GM23338 (cell line): ENCODE data around the gene FYCO1. TPM values are rescaled to one million over a fixed set of nuclear protein-coding genes. Genes with fewer than 3 reads are reported as not detected.

Experiments used
- ATAC-seq: fragments of 200-7000 bp; cut with Tn5 transposase; 3 replicates; pipeline ENCODE4 v1.9.1; 2020
- DNase-seq: peaks from one replicate; pipeline ENCODE4 v3.0.0-alpha.2; 2015; ENCODE audit warnings: low spot score
- H2AFZ ChIP-seq: fragments of 200-600 bp; sonication (generic); 2 replicates; pipeline ENCODE4 v1.8.0; 2016; ENCODE audit warnings: antibody characterized with exemption, mild to moderate bottlenecking, moderate library complexity
- H3F3A ChIP-seq: fragments of 200-600 bp; sonication (generic); replicated peaks from 2 replicates; pipeline ENCODE4 v1.8.0; 2017; ENCODE audit warnings: antibody characterized with exemption, mixed run types, low read depth
- H3K27ac ChIP-seq: fragments of 200-600 bp; sonication (generic); 2 replicates; pipeline ENCODE4 v1.6.1; 2016; ENCODE audit warnings: low read depth
- H3K27me3 ChIP-seq: fragments of 200-600 bp; sonication (generic); 2 replicates; pipeline ENCODE4 v1.8.0; 2016; ENCODE audit warnings: mild to moderate bottlenecking, mixed run types, moderate library complexity; ENCODE audit not compliant: insufficient read depth
- H3K36me3 ChIP-seq: fragments of 200-600 bp; sonication (generic); 2 replicates; pipeline ENCODE4 v1.8.0; 2016; ENCODE audit warnings: mild to moderate bottlenecking; ENCODE audit not compliant: insufficient read depth
- H3K4me1 ChIP-seq: fragments of 200-600 bp; sonication (generic); 2 replicates; pipeline ENCODE4 v1.8.0; 2016; ENCODE audit warnings: mild to moderate bottlenecking, moderate library complexity; ENCODE audit not compliant: insufficient read depth
- H3K4me2 ChIP-seq: fragments of 200-600 bp; sonication (generic); 2 replicates; pipeline ENCODE4 v1.7.1; 2017; ENCODE audit warnings: mixed run types
- H3K4me3 ChIP-seq: fragments of 200-600 bp; sonication (generic); 2 replicates; pipeline ENCODE4 v1.6.1; 2016; ENCODE audit warnings: mixed run types
- H3K79me2 ChIP-seq: fragments of 200-600 bp; sonication (generic); replicated peaks from 2 replicates; pipeline ENCODE4 v1.8.0; 2017; ENCODE audit warnings: mild to moderate bottlenecking; ENCODE audit not compliant: insufficient read depth
- H3K9me2 ChIP-seq: fragments of 200-600 bp; sonication (generic); 2 replicates; pipeline ENCODE4 v1.8.0; 2017; ENCODE audit not compliant: insufficient read depth
- H4K20me1 ChIP-seq: fragments of 200-600 bp; sonication (generic); replicated peaks from 2 replicates; pipeline ENCODE4 v1.8.0; 2017; ENCODE audit warnings: mild to moderate bottlenecking; ENCODE audit not compliant: insufficient read depth
- H3K27ac Mint-ChIP-seq: 2 replicates; pipeline ENCODE4 v1.8.0; 2020; ENCODE audit warnings: inconsistent platforms, mild to moderate bottlenecking, moderate library complexity, mixed read lengths
- H3K27me3 Mint-ChIP-seq: 3 replicates; pipeline ENCODE4 v1.8.0; 2022; ENCODE audit warnings: low read depth, mild to moderate bottlenecking, moderate library complexity, mixed read lengths, inconsistent platforms; ENCODE audit not compliant: insufficient read depth, poor library complexity
- H3K36me3 Mint-ChIP-seq: 3 replicates; pipeline ENCODE4 v1.8.0; 2021; ENCODE audit warnings: low read depth, mild to moderate bottlenecking, inconsistent platforms, moderate library complexity, mixed read lengths
- H3K4me1 Mint-ChIP-seq: 3 replicates; pipeline ENCODE4 v1.8.0; 2020; ENCODE audit warnings: mild to moderate bottlenecking, inconsistent platforms, mixed read lengths
- H3K4me3 Mint-ChIP-seq: 3 replicates; pipeline ENCODE4 v1.8.0; 2021; ENCODE audit warnings: moderate library complexity, mild to moderate bottlenecking, inconsistent platforms, mixed read lengths
- H3K9me3 Mint-ChIP-seq: 3 replicates; pipeline ENCODE4 v1.8.0; 2020; ENCODE audit warnings: moderate library complexity, mild to moderate bottlenecking, inconsistent platforms, mixed read lengths
- CREB1 ChIP-seq: fragments of 250-450 bp; sonication (Bioruptor Pico); IDR thresholded peaks from 2 replicates; pipeline ENCODE4 v1.5.0; 2020; ENCODE audit warnings: low read depth, mild to moderate bottlenecking, moderate library complexity
- ETS1 ChIP-seq: IDR thresholded peaks from 2 replicates; pipeline ENCODE4 v1.6.1; 2016; ENCODE audit warnings: antibody characterized with exemption
- EZH2 ChIP-seq: fragments of 200-600 bp; sonication (generic); IDR thresholded peaks from one replicate; pipeline ENCODE4 v1.8.0; 2017; ENCODE audit warnings: antibody characterized with exemption, mild to moderate bottlenecking, low read depth; ENCODE audit not compliant: unreplicated experiment
- EZH2phosphoT487 ChIP-seq: fragments of 200-600 bp; sonication (generic); IDR thresholded peaks from one replicate; pipeline ENCODE4 v1.8.1; 2018; ENCODE audit warnings: antibody characterized with exemption; ENCODE audit not compliant: unreplicated experiment
- JUNB ChIP-seq: IDR thresholded peaks from one replicate; pipeline ENCODE4 v1.6.1; 2016; ENCODE audit warnings: antibody characterized with exemption; ENCODE audit not compliant: unreplicated experiment
- NANOG ChIP-seq: IDR thresholded peaks from 2 replicates; pipeline ENCODE4 v1.6.1; 2016; ENCODE audit warnings: antibody characterized with exemption, borderline replicate concordance
- POLR2AphosphoS5 ChIP-seq: IDR thresholded peaks from 2 replicates; pipeline ENCODE4 v1.6.1; 2016; ENCODE audit warnings: antibody characterized with exemption, low read depth
- STAT1 ChIP-seq: IDR thresholded peaks from one replicate; pipeline ENCODE4 v1.6.1; 2016; ENCODE audit warnings: antibody characterized with exemption; ENCODE audit not compliant: unreplicated experiment
- ZNF114 ChIP-seq: fragments of 250-450 bp; sonication (Bioruptor Pico); IDR thresholded peaks from 2 replicates; pipeline ENCODE4 v1.5.0; 2020; ENCODE audit warnings: mild to moderate bottlenecking, moderate library complexity
- ZNF331 ChIP-seq: fragments of 250-450 bp; sonication (Bioruptor Pico); IDR thresholded peaks from 2 replicates; pipeline ENCODE4 v1.5.0; 2020; ENCODE audit warnings: low read depth, mild to moderate bottlenecking, moderate library complexity
- ZNF462 ChIP-seq: fragments of 250-450 bp; sonication (Bioruptor Pico); IDR thresholded peaks from 2 replicates; pipeline ENCODE4 v1.5.0; 2020; ENCODE audit warnings: mild to moderate bottlenecking, moderate library complexity
- polyA plus RNA-seq: library from polyadenylated mRNA; unstranded; fragments of >200 nt; fragmentation: Nextera tagmentation; extraction: Ambion mirVana; gene quantifications from 2 replicates; pipeline ENCODE4 v1.2.1, GENCODE V29; 2016
- total RNA-seq: library from RNA; depleted of rRNA; stranded (reverse); fragments of >200 nt; shearing (Covaris generic); gene quantifications from 2 replicates; pipeline ENCODE4 v1.2.3, GENCODE V29; 2014
- TF ChIP-seq, protein P1 (sequence below), 2 experiments: fragments of 200-600 bp in 1 of 2; sonication (generic) in 1 of 2; conservative IDR thresholded peaks; 2 replicates each; pipeline versions ENCODE4 v1.5.1 to v1.6.1; 2016 to 2017; ENCODE audit warnings: antibody characterized with exemption in 2 of 2, low read depth in 2 of 2, mild to moderate bottlenecking in 2 of 2, moderate library complexity in 1 of 2

The FYCO1 gene
- total and polyA plus RNA-seq, 2 experiments from 2014 or later, result 4.5 to 17.2 TPM

DNA sequence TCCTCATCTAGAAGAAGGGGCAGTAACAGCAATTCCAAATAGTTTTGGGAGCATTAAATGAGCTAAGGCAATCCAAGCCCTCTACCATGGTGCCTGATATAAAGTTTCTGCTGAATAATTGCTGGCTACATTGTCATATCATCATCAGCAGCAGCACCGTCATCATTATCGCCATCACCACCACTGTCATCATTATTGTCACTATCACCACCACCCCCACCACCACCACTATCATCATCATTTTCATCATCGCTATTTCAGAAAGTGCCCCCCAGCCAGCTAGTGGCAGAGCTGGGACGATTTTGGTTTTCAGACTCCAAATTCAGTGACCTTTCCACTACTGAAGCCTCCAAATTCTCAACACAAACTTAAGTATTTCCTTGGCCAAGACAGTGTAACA is 16.6 kb upstream of the FYCO1 start:
- Mint-ChIP-seq H3K4me3 (no peak overlapping the region), H3K36me3 (no peaks in the 10 kb centered on the region), H3K9me3 (no peaks in the 10 kb centered on the region), H3K27me3 (peaks cover 5% of the 10 kb centered on the region), H3K4me1 (peaks cover 7% of the 10 kb centered on the region), H3K27ac (no peak overlapping the region)
- no peak for ATAC-seq
- H3K4me3 ChIP-seq, result no peak overlapping the region
- peaks cover 8% of the 10 kb centered on the region for H3K9me2 ChIP-seq
- no peaks in the 10 kb centered on the region for H3K36me3 ChIP-seq
- TF ChIP-seq ZNF114 (CRISPR knock-in tag) (no peak), EZH2 (no peak)
- no peak overlapping the region for H3K4me2 ChIP-seq
- no peaks in the 10 kb centered on the region for H3K27me3 ChIP-seq
- no peaks in the 10 kb centered on the region for H3F3A ChIP-seq
- no peaks in the 10 kb centered on the region for H3K79me2 ChIP-seq
- no peak for DNase-seq
- H3K4me1 ChIP-seq, result peaks cover 3% of the 10 kb centered on the region
- H2AFZ ChIP-seq, result no peak overlapping the region
- no peak overlapping the region for H3K27ac ChIP-seq
- no peaks in the 10 kb centered on the region for H4K20me1 ChIP-seq

DNA sequence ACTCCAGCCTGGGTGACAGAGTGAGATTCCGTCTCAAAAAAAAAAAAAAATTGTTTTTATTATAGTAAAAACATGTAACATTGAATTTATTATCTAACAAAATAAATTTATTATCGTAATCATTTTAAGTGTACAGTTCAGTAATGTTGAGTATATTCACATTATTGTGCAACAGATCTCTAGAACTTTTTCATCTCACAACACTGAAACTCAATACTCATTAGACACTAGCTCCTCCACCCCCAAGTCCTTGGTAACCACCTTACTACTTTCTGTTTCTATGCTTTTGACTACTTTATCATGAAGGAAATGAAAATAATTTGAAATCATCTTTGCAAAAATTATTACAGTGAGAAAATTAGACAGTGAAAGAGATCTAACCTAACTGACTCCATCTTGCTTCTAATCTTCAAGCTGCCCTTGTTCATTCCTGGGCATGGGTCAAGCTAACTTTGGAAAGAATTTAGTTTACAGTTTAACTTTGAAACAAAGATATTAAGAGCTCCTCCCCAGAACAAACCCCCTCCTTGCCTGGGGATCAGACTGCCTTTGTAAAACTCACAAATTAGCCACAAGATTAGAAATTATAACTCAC is 15.0 kb upstream of the FYCO1 start:
- Mint-ChIP-seq H3K27ac (no peak overlapping the region), H3K4me3 (no peak overlapping the region), H3K27me3 (peaks cover 7% of the 10 kb centered on the region), H3K36me3 (no peaks in the 10 kb centered on the region), H3K4me1 (peaks cover 19% of the 10 kb centered on the region), H3K9me3 (no peaks in the 10 kb centered on the region)
- H3K27ac ChIP-seq, result no peak overlapping the region
- H3F3A ChIP-seq, result no peaks in the 10 kb centered on the region
- H3K4me2 ChIP-seq, result no peak overlapping the region
- ATAC-seq, result no peak
- H3K27me3 ChIP-seq, result no peaks in the 10 kb centered on the region
- no peaks in the 10 kb centered on the region for H4K20me1 ChIP-seq
- H3K4me3 ChIP-seq, result no peak overlapping the region
- no peak for DNase-seq
- H3K79me2 ChIP-seq, result no peaks in the 10 kb centered on the region
- peaks cover 9% of the 10 kb centered on the region; the same call in 1 of the 2 replicates for H3K9me2 ChIP-seq
- H3K4me1 ChIP-seq, result peaks cover 12% of the 10 kb centered on the region
- no peaks in the 10 kb centered on the region for H3K36me3 ChIP-seq
- no peak overlapping the region for H2AFZ ChIP-seq
- TF ChIP-seq ZNF114 (CRISPR knock-in tag) (no peak), NANOG (no peak), STAT1 (no peak), CREB1 (CRISPR knock-in tag) (no peak), POLR2AphosphoS5 (no peak), ZNF331 (CRISPR knock-in tag) (no peak), EZH2 (no peak), JUNB (no peak), ETS1 (no peak), EZH2phosphoT487 (no peak), ZNF462 (CRISPR knock-in tag) (no peak)
- TF ChIP-seq, protein P1, sequence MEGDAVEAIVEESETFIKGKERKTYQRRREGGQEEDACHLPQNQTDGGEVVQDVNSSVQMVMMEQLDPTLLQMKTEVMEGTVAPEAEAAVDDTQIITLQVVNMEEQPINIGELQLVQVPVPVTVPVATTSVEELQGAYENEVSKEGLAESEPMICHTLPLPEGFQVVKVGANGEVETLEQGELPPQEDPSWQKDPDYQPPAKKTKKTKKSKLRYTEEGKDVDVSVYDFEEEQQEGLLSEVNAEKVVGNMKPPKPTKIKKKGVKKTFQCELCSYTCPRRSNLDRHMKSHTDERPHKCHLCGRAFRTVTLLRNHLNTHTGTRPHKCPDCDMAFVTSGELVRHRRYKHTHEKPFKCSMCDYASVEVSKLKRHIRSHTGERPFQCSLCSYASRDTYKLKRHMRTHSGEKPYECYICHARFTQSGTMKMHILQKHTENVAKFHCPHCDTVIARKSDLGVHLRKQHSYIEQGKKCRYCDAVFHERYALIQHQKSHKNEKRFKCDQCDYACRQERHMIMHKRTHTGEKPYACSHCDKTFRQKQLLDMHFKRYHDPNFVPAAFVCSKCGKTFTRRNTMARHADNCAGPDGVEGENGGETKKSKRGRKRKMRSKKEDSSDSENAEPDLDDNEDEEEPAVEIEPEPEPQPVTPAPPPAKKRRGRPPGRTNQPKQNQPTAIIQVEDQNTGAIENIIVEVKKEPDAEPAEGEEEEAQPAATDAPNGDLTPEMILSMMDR (conservative IDR thresholded peaks at IDR 0.05; ENCODE audit: low read depth in 2 of 2), result no peak
